ENCODE measurements around the gene THNSL1. TPM values are rescaled to one million over a fixed set of nuclear protein-coding genes. Genes with fewer than 3 reads are reported as not detected.

THNSL1 gene
- total and polyA plus RNA-seq, 2 of the 13 experiments (the other 11 are each of a cell fraction or from before 2014, with no cell fraction given): 1.3 to 3.8 TPM

- TF ChIP-seq ARNT2 (CRISPR knock-in tag; IDR thresholded peaks at IDR 0.05; ENCODE audit: low read depth) (no peak), NFKB2 (CRISPR knock-in tag; IDR thresholded peaks at IDR 0.05; ENCODE audit: borderline replicate concordance) (no peak), PRDM10 (CRISPR knock-in tag; IDR thresholded peaks at IDR 0.05; ENCODE audit: low read depth) (no peak), ZBTB2 (CRISPR knock-in tag; IDR thresholded peaks at IDR 0.05; ENCODE audit: low read depth) (no peak), ZBTB33 (CRISPR knock-in tag; IDR thresholded peaks at IDR 0.05) (no peak), ZNF251 (CRISPR knock-in tag; IDR thresholded peaks at IDR 0.05) (no peak), BRCA1 (CRISPR knock-in tag; IDR thresholded peaks at IDR 0.05) (no peak), SALL2 (CRISPR knock-in tag; IDR thresholded peaks at IDR 0.05) (0 out of 2 replicates have a peak, but pooled peaks have one; percentile 27), SRSF1 (optimal IDR thresholded peaks at IDR 0.05; ENCODE audit: low read depth, low read length) (no peak), CTCF (CRISPR knock-in tag; IDR thresholded peaks at IDR 0.05) (no peak), ZSCAN25 (CRISPR knock-in tag; IDR thresholded peaks at IDR 0.05) (no peak), NFE2L2 (IDR thresholded peaks at IDR 0.05; ENCODE audit: low read length) (peak; percentile 38; the same call in 1 of the 2 replicates), ZNF335 (CRISPR knock-in tag; IDR thresholded peaks at IDR 0.05) (no peak), ZNF740 (CRISPR knock-in tag; IDR thresholded peaks at IDR 0.05) (no peak), ZNF768 (CRISPR knock-in tag; IDR thresholded peaks at IDR 0.05) (no peak), ZNF317 (CRISPR knock-in tag; IDR thresholded peaks at IDR 0.05) (no peak), ZFP36L1 (CRISPR knock-in tag; IDR thresholded peaks at IDR 0.05) (no peak), KAT8 (CRISPR knock-in tag; IDR thresholded peaks at IDR 0.05) (no peak), BHLHE40 (IDR thresholded peaks at IDR 0.05; ENCODE audit: low read length) (no peak), HNF4A (CRISPR knock-in tag; IDR thresholded peaks at IDR 0.05) (0 out of 2 replicates have a peak, but pooled peaks have one; percentile 8), AGO1 (IDR thresholded peaks at IDR 0.05; ENCODE audit: low read depth, low read length, poor library complexity, severe bottlenecking) (no peak)
These were observed 45.5 kb downstream of the THNSL1 start (continued) for GRCh38 chr10:25061711-25062449.
